NCI-H1417 (cell line): ENCODE data around the gene DENND2A.
A peak's percentile ranks its signal among the peaks of the same experiment; 100 is the strongest.
"Not testable (repeated sequence)": the region's sequence is repeated elsewhere in the genome, so short reads cannot be mapped to it uniquely, and the experiment has no call there.

Experiments
- DNase-seq, 3 experiments: peaks; one replicate each; lab custom pipeline; 2025; lab: John Stamatoyannopoulos, UW

DENND2A gene, protein sequence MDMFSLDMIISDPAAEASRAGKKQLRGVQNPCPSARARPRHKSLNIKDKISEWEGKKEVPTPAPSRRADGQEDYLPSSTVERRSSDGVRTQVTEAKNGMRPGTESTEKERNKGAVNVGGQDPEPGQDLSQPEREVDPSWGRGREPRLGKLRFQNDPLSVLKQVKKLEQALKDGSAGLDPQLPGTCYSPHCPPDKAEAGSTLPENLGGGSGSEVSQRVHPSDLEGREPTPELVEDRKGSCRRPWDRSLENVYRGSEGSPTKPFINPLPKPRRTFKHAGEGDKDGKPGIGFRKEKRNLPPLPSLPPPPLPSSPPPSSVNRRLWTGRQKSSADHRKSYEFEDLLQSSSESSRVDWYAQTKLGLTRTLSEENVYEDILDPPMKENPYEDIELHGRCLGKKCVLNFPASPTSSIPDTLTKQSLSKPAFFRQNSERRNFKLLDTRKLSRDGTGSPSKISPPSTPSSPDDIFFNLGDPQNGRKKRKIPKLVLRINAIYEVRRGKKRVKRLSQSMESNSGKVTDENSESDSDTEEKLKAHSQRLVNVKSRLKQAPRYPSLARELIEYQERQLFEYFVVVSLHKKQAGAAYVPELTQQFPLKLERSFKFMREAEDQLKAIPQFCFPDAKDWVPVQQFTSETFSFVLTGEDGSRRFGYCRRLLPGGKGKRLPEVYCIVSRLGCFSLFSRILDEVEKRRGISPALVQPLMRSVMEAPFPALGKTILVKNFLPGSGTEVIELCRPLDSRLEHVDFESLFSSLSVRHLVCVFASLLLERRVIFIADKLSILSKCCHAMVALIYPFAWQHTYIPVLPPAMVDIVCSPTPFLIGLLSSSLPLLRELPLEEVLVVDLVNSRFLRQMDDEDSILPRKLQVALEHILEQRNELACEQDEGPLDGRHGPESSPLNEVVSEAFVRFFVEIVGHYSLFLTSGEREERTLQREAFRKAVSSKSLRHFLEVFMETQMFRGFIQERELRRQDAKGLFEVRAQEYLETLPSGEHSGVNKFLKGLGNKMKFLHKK

DNA sequence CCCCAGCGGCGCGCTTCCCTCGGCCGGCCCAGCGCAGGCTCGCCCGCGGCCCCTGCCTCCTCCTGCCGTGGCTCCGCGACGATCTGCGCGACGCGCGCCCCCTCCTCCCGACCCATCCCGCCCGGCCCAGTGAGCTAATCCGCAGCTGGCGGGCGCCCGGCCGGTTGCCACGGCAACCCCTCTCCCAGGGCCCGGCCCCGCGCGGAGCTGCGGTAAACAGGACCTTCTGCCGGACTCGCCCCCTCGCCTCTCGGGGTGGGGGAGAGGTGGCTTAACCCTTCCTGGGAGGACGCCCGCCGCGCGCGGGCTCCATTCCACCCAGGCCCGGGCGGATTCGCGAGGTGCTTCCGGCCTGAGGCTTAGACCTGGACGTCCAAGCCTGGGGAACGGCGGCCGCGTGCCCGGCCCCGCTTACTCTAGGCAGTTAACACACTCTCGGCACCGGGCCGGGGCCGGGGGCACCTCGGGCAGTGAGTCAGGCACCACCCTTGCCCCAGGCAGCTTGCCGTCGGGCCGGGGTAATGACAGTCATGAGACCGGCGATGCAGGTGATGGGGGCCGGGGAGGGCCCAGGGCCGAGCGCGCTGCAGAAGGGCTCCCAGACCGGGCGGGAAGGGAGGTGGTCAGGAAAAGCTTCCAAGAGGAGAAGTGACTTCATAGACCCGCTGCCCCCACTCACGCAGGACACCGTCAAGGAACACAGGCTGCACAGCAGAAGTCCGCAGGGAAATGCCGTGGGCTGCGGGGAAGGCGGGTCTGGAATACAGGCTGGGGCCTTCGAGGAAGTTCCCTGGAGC lies at the start of gene DENND2A:
DENND2A (minus strand) TSS at position 87 of the 797 bp plus-strand sequence. CDS start 38,416 bp downstream, outside the sequence.
- DNase-seq: peak; percentile 68 to 93 (median 90)

DNA sequence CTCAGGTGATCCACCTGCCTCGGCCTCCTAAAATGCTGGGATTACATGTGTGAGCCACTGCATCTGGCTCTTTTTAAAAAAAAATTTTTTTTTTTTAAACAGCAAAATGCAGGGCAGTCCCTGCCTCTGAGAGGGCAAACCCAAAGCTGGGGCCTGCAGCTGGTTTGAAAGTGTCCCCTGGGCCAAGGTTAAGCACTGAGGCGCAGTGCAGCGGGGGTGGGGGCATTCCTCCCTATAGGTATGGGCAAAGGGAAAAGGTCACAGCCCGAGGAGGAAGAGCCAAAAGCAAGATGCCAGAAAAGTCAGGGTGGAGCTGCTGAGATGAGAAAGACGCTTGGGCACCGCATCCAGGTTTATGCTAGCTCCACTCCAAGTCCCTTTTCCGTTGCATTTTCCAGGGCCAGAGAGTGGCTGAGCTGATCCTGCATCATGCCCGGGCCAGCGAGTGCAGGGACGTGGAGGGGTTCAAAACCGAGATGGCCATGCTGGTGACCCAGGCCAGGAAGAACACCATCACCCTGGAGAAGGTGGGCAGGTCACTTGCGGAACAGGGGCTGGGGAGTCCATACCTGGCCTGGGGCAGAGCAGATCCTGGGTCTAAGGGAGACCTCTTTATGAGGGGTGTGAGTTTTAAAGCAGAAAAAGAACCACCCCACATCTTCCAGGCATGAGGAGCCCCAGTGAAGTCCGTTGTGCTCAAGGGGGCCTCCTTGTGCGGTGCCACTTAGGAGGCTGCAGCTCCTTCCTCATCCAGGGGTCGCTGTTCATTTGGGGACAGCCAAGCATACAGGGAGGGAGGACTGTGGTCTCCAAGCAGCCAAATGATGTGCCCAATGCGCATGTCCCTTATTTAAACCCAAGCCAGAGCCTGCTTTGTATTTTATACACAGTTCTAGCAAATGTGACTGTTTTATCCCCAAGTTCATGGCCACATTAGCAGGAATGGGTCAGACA lies 48.9 kb upstream of the DENND2A start:
- no peak for DNase-seq

DNA sequence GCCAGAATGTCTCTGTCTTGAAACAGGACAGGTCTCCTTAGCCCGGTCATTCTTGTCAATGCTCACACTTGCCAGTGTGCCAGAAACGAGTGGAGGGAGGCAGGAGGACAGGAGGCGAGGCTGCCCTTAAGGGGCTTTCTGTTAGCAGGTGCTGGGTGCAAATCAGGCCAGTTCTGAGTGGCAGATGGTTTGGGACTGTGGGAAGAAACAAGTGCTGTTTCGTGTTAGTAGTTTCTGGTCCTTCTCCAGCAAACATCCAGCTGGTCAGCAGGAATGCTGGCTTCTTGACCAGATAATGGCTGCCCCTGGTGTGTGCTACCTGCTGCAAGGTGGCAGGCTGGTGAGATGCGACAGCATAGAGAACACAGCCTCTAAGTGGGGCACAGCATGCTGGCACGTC lies 47.7 kb upstream of the DENND2A start:
- DNase-seq: no peak

DNA sequence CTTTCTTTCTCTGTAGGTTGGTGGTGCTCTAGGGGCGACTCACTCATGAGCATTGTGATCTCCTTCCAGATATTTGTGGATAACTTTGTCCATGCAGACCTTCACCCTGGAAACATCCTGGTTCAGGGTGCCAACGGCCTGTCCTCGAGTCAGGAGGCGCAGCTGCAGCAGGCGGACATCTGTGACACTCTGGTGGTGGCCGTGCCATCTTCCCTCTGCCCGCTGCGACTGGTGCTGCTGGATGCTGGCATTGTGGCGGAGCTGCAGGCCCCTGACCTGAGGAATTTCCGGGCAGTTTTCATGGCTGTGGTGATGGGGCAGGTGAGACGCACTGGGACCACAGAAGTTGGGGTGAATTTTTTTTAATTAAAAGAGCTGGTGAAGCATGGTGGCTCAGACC lies 46.3 kb upstream of the DENND2A start:
- DNase-seq: no peak

DNA sequence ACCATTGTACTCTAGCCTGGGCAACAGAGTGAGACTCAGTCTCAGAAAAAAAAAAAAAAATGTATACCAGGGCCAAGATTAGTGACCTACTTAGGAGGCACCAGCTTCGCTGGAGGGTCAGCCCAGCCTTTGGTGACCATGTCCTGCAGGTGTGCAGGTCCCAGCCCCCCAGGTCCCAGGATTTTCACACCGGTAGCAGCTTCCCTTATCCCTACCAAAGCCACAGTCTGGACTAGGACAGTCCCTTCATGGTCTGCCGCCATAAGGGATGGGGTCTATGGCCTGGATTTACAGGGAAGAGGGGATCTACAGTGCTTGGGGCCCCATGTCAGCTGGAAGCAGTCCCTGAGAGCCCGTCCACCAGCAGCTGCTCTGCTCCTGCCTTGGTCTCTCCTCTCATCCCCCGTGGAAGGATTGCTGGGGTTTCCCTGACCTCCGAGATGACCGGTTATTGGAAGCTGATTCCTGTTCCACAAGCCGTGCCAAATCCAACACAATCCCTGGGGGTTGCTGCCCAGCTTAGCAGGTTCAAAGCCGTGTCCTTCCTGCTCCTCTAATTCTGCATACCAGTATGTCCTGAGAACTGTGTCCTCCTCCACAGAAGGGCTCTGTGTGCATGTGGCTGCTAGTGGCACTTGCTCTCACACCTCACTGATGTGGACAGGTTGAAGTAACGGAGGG lies 44.9 kb upstream of the DENND2A start:
- no peak for DNase-seq

DNA sequence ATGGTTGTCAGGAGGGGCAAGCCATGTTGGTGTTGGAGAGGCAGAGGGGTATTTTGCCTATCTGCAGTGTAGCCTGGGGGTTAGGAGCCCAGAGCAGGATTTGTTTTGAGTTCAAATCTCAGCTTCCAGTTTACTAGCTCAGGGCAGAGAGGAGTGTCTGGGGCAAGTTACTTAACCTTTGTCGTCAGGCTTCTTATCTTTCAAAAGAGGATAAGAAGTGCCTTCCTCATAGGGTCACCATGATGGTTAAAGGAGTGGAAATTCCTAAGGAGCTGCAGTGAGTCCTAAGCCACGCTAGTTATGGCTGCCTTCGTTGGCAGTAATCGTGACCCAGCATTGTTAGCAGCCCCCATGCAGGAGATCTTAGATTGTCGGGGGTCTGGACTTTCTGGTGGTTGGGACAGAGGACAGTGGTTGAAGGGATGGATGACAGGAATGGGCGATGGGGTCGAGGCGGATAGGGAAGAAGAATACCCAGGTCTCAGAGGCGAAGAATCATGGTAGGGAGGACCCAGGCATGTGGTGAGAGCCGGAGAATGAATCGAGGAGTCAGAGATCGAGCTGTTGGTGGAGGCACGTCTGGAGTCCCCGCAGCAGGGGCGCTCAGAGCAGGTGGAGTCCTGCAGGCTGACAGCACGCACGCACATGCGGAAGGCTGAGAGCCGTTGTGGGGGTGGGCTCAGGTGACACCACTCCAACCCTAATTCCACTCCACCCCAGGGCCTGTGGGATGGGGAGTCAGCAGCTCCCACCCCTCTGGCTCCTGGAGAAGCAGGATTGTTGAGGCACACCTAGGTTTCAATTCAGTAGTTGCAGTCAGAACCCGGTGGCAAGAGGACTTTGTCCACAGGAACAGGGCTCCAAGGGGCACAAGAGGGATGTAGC lies 43.7 kb upstream of the DENND2A start:
- no peak for DNase-seq

DNA sequence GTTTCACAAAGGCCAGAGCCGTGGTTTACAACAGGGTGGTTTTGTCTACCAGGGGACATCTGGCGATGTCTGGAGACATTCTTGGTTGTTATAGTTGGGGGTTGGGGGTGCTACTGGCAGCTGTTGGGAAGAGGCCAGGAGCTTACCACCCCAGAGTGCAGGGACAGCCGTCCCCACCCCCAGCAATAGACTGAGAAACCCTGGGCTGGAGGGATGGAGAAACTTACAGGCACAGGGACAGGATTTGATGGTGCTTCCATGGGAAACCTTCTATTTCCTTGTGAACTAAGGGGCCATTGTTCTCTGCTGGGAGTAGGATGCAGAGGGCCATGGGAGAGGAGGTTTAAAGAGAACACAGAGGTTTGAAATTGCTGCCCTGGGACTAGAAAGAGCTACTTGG lies 43.0 kb upstream of the DENND2A start:
- DNase-seq: no peak

DNA sequence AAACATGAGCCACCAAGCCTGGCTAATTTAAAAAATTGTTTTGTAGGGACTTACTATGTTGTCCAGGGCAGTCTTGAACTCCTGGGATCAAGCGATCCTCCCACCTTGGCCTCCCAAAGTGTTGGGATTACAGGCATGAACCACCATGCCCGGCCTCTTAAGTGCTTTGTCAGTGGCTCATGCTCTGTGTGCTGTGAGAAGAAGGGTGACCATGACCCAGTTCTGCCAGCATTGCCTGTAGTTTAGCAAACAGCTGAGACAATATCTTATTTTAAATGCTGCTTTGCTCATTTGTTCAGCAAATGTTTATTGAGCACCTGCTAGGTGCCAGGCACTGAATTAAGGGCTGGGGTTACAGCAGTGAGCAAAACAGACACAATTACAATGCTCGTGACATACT lies 41.2 kb upstream of the DENND2A start:
- no peak for DNase-seq

DNA sequence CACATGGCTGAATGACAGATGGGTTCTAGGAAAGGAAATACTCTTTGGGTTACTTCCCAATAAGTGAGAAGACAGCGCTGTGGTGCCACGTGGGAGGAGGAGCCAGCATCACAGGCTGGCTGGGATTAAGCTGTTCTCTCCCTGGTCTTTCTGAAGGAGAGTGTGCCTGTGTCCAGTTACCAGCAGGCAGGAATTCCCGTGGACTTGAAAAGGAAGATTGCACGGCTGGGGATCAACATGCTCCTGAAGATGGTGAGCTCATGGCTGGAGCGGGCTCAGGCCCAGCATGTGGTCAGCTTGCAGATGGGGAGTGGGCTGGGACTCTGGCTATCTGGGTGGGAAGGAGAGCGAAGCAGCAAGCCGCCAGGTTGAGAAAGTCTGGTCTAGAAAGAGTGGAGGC lies 40.3 kb upstream of the DENND2A start:
- no peak for DNase-seq

DNA sequence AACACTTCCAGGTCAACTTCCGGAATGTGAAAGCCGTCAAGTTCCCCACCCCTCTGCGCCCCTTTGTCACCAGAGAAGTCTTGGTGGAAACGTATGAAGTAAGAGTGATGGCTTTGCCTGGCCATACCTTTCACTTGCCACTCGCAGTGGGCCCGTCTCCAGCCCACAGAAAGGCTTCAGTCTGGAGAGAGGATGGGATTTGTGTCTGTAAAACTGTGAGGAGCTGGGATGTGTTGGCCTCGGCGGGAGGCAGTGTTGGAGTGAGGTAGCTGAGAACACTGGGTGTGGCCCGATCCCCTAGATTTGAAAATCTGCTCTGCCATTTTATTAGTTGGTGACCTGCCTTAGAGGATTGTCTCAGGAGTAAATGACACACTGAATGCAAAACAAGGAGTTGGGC lies 38.6 kb upstream of the DENND2A start:
- no peak for DNase-seq

DNA sequence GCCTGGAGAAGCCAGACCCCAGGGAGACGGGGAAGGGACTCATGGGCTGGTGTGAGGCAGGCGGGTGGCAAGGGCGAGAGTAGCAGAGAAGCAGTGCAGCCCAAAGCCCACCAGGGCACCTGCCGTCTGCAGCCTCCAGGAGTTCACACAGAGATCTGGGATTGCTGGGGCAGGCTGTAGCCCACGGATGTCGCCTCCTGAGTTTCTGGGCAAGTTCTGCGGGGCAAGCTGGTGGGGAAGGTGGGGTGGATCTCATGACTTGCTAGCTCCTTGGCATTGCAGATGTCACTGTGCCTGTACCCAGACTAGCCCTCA lies 38.2 kb upstream of the DENND2A start:
- no peak for DNase-seq

DNA sequence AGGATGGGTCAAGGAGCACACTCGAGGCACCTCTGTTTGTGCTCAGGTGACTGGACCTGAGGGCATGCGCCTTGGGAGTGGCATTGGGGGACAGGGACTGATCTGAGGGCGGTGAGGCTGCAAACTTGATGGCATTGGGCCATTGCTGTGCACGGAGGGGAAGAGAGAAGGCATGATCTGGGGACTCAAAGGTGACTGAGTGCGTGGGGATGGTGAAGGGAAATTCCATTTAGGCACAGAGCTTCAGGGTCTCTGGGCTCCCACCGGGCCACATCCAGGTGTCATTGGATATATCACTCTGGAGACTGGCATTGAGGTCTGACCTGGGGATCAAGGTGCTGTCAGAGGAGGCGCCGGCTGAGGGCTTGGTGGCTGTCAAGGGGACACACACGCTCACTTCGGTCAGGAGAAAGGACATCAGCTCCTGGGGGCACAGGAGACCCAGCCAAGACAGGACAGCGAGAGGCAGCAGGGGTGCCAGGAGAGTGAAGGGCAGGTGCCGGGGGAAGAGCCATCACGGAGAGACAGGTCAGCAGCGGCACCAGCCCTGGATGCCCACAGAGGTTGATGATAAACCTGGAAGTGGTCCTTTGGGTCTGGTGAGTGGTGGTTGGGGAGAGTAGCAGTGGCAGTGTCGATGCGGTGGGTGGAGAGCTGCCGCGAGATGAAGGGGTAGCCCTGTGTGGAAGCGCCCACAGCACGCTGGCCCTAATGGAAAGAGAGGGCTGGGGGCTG lies 37.6 kb upstream of the DENND2A start:
- no peak for DNase-seq

DNA sequence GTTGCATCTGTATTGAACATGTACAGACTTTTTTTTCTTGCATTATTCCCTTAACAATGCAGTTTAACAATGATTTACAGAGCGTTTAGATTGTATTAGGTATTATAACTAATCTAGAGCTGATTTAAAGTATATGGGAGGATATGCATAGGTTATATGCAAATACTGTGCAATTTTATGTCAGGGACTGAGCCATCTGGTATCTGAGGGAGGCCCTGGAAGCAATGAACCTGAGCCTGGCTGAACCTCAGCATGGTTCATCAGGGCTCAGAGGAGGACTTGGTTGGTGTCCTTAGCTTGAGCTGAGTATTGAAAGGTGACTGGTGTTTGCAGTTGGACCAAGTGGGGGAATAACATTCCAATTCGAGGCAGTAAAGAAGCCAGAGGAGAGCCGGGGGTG lies 36.9 kb upstream of the DENND2A start:
- DNase-seq: no peak

DNA sequence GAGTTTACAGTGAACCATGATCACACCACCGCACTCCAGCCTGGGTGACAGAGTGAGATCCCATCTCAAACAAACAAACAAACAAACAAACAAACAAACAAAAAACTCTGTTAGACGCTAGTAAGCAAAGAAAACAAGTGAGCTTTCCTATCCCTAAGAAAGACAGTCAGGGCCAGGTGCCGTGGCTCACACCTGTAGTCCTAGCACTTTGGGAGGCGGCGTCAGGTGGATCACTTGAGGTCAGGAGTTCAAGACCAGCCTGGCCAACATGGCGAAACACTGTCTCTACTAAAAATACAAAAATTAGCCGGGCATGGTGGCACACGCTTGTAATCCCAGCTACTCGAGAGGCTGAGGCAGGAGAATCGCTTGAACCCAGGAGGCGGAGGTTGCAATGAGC lies 36.3 kb upstream of the DENND2A start:
- DNase-seq: not testable (repeated sequence)

DNA sequence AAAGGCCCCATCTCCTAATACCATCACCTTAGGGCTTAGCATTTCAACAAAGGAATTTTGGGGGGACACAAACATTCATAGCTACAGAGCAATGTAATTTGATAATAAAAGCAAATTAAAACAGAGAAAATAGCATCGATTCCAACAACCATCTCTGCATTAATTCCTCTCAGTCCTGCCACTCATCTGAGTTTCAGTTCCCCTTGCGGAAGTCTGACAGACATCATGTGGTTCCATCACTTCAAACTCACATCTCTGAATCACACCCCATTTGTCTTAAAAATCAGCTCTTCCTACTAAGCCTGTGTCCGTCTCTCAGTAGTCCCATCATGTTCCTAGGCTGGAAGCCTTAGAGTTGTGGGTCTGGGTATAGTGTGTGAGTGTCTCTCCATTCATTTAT lies 35.7 kb upstream of the DENND2A start:
- no peak for DNase-seq

DNA sequence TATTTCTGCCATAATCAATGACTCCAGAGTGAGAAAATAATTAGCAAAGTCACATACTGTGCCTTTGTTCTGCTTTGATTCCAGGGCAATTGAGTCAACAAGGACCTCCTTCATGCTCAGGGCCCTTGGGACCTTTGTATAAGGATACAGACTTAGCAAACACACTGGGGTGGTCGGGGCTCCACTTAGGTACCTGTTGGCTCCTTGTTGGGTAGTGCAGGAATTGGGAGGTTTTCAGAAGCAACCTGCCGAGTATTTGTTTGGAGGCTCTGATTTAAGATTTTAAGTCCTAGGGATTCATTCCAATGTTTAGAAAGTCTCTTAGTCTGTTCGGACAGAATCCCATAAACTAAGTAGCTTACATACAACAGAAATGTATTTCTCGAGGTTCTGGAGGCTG lies 35.1 kb upstream of the DENND2A start:
- no peak for DNase-seq

DNA sequence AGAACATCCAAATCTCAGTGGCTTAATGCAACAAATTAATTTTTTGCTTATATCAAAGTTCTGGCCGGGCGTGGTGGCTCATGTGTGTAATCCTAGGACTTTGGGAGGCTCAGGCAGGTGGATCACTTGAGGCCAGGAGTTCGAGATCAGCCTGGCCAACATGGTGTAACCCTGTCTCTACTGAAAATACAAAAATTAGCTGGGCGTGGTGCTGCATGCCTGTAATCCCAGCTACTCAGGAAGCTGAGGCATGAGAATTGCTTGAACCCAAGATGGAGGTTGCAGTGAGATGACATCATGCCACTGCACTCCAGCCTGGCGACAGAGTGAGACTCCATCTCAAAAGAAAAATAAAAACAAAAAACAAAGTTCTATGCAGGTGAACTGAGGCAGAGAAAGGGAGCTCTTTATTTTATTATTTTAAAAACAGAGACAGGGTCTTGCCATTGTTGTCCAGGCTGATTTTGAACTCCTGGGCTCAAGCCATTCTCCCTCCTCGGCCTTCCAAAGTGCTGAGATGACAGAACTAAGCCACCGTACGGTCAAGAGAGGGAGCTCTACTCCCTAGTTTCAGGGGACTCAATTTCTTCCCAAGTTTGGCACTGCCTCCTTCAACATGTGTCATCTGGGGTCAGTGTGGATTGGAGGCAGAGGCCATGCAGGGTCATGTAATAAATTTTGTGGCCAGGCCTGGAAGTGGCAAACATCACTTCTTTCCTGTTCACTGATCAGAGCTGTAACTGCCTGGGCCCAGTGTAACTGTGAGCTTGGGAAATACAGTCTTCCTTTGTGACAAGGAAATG lies 34.5 kb upstream of the DENND2A start:
- peak in 1 of 3 experiments; percentile 43 for DNase-seq

DNA sequence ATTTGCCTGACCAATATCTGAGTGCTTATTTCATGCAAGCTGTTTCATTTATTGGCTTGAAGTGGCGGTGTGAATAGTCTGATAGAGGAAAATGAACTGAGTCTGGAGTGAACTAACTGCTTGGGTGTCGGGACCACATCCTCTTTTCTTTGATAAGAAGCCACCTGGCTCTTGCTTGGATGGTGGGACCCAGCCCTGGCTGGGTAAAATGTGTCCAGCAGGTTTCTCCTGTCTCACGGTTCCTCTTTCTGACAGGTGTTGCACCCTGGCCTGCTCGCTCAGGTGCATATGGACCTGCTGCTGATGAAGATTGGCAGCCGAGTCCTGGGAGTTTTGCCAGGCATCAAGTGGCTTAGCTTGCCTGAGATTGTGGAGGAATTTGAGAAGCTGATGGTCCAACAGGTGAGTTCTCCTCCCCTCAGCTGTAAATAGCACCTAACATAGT lies 33.8 kb upstream of the DENND2A start:
- peak in 1 of 3 experiments; percentile 38 for DNase-seq
